Spleen (tissue), 11 donors: Measurements from ENCODE around the gene CNTNAP2. TPM values are rescaled to one million over a fixed set of nuclear protein-coding genes. Genes with fewer than 3 reads are reported as not detected.

ENCODE experiments used
- DNase-seq: peaks from one replicate; pipeline ENCODE4 v3.0.0-alpha.2; 2020
- H3K27ac ChIP-seq, 8 donors: fragments of 200-600 bp; sonication (generic) in 7 of 8; 1 replicate in 4 of 8; 2 replicates in 4 of 8; pipeline versions ENCODE4 v1.5.0 to v1.8.0; 2016 to 2021; ENCODE audit warnings: inconsistent platforms in 4 of 8, mild to moderate bottlenecking in 4 of 8, moderate library complexity in 1 of 8
- H3K27me3 ChIP-seq, 7 donors: fragments of 200-600 bp; sonication (generic) in 6 of 7; replicated peaks in 1 of 7; 1 replicate in 4 of 7; 2 replicates in 3 of 7; pipeline versions ENCODE4 v1.5.0 to v1.8.0; 2016 to 2021; ENCODE audit warnings: inconsistent platforms in 3 of 7, mild to moderate bottlenecking in 1 of 7
- H3K36me3 ChIP-seq, 6 donors: fragments of 200-600 bp; sonication (generic) in 5 of 6; 1 replicate in 4 of 6; 2 replicates in 2 of 6; pipeline versions ENCODE4 v1.5.0 to v1.8.0; 2016 to 2021; ENCODE audit warnings: inconsistent platforms in 2 of 6
- H3K4me1 ChIP-seq, 6 donors: fragments of 200-600 bp; sonication (generic) in 5 of 6; 1 replicate in 3 of 6; 2 replicates in 3 of 6; pipeline versions ENCODE4 v1.5.0 to v1.8.0; 2016 to 2021; ENCODE audit warnings: inconsistent platforms in 3 of 6
- H3K4me3 ChIP-seq, 8 donors: fragments of 200-600 bp; sonication (generic) in 7 of 8; 1 replicate in 4 of 8; 2 replicates in 4 of 8; pipeline versions ENCODE4 v1.5.0 to v1.8.0; 2016 to 2021; ENCODE audit warnings: inconsistent platforms in 4 of 8, mild to moderate bottlenecking in 4 of 8, moderate library complexity in 2 of 8
- H3K9me3 ChIP-seq, 8 donors: fragments of 200-600 bp; sonication (generic) in 7 of 8; 1 replicate in 4 of 8; 2 replicates in 4 of 8; pipeline versions ENCODE4 v1.5.0 to v1.8.0; 2016 to 2021; ENCODE audit warnings: inconsistent platforms in 4 of 8
- POLR2A ChIP-seq, 3 donors: fragments of 450-650 bp; IDR thresholded peaks; one replicate each; pipeline ENCODE4 v1.5.1; 2017; ENCODE audit warnings: antibody characterized with exemption in 3 of 3, mild to moderate bottlenecking in 1 of 3
- POLR2AphosphoS5 ChIP-seq, 3 donors: sonication (generic); formaldehyde crosslinking; IDR thresholded peaks; one replicate each; pipeline ENCODE4 v1.5.1; 2017; ENCODE audit warnings: antibody characterized with exemption in 3 of 3
- WGBS, 5 donors: extraction: QIAGEN DNeasy Blood & Tissue Kit in 3 of 5; methylation state at CpG; one replicate each; pipeline versions ENCODE4 v1.1.5 to v1.1.7; 2013 to 2018; 5-methylcytosine and 5-hydroxymethylcytosine counted together
- intact Hi-C: fragments of 100-400 bp; cut with DNase I; formaldehyde crosslinking; loops from one replicate; pipeline ENCODE4 v1.15.0; 2023; ENCODE audit warnings: low total_unique reads
- polyA plus RNA-seq, 3 donors: library from polyadenylated mRNA; stranded (reverse); fragments of 200-250 nt; gene quantifications; one replicate each; pipeline ENCODE4 v1.2.1, GENCODE V29; 2013
- total RNA-seq, 7 donors: library from RNA; depleted of rRNA in 3 of 7; stranded (reverse); fragments of >200 nt in 3 of 7; fragmentation: NEBNext Ultra II Directional in 4 of 7; extraction: Animal tissue kit (Norgen Biotek cat#: 25700) in 4 of 7; gene quantifications; one replicate each; pipeline versions ENCODE4 v1.1.0 to v1.2.1, GENCODE V29; 2016 to 2021
- TF ChIP-seq, protein P1 (sequence below), 11 experiments: fragments of 200-600 bp in 7 of 11; fragments of 450-650 bp in 4 of 11; sonication (generic) in 4 of 11; IDR thresholded peaks in 8 of 11; conservative IDR thresholded peaks in 3 of 11; 1 replicate in 7 of 11; 2 replicates in 4 of 11; pipeline versions ENCODE4 v1.4.0 to v1.8.0; 2016 to 2021; ENCODE audit warnings: antibody characterized with exemption in 11 of 11, inconsistent platforms in 4 of 11, mild to moderate bottlenecking in 1 of 11
- donor health status: healthy with polysubstance abuse.
- donor health status: DM: no; HTN: no; CAD: no; lungs with moderate emphysema.
- donor health status: DM: no; HTN: no; CAD: no.
- donor health status: Bipolar disorder and iron deficiency.
- donor health status: healthy.
- donor health status: DM: no; HTN: no; CAD: no.
- donor health status: DM: yes; HTN: yes; CAD: no.

The CNTNAP2 gene
- total and polyA plus RNA-seq, 10 donors = 0.13 to 2.0 (median 0.82) TPM

DNA sequence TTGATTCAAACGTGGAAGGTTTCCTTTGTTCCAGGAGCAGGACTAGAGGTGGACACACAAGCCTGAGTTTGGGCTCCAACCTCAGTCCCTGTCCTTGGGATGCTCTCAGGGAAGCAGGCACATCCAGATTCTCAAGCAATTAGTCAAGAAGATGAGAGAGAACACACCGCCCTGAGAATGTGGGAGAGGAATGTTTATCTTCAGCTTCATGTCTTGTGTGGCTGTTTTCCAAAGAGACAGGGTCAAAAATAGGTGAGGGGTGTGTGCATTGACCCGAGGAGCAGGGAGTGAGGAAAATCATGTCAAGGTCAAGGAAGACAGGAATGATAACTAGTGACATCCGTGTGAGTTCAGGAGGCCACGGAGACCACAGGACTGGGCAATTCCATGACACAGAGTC, 2001.8 kb downstream of the CNTNAP2 start:
- intact Hi-C loops = no loop called here
- H3K27ac ChIP-seq = no peak overlapping the region
- DNase-seq = no peak
- TF ChIP-seq POLR2A (IDR thresholded peaks at IDR 0.05) (no peak), POLR2AphosphoS5 (IDR thresholded peaks at IDR 0.05) (no peak)
- TF ChIP-seq, protein P1, sequence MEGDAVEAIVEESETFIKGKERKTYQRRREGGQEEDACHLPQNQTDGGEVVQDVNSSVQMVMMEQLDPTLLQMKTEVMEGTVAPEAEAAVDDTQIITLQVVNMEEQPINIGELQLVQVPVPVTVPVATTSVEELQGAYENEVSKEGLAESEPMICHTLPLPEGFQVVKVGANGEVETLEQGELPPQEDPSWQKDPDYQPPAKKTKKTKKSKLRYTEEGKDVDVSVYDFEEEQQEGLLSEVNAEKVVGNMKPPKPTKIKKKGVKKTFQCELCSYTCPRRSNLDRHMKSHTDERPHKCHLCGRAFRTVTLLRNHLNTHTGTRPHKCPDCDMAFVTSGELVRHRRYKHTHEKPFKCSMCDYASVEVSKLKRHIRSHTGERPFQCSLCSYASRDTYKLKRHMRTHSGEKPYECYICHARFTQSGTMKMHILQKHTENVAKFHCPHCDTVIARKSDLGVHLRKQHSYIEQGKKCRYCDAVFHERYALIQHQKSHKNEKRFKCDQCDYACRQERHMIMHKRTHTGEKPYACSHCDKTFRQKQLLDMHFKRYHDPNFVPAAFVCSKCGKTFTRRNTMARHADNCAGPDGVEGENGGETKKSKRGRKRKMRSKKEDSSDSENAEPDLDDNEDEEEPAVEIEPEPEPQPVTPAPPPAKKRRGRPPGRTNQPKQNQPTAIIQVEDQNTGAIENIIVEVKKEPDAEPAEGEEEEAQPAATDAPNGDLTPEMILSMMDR (IDR thresholded peaks at IDR 0.05 in 8 of 11, conservative IDR thresholded peaks at IDR 0.05 in 3 of 11) = no peak
- H3K36me3 ChIP-seq = no peaks in the 10 kb centered on the region
- H3K4me3 ChIP-seq = no peak overlapping the region
- no peaks in the 10 kb centered on the region for H3K4me1 ChIP-seq
- H3K27me3 ChIP-seq = no peaks in the 10 kb centered on the region
- WGBS, 5 donors = 57 to 71% (median 70%) methylated on average over 5 of the region's 5 CpGs
- H3K9me3 ChIP-seq = no peaks in the 10 kb centered on the region

DNA sequence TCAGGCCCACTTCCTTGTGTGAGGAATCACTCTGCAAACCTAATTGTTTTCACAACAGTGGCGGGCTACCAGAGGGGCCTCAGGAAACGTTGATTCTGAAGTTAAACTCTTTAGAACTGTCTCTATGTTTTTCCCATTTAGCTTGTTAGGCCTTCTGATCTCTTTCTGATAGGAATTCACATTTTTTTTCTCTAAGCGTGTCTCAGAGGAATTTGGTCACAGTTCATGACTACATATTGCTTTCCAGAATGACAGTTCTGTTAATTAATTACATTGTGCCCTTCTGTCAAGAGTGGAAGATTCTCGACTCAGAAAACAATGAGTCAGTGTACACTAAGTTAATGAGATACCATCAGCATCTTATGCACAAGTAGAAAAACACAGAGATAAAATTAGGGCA, 2004.8 kb downstream of the CNTNAP2 start:
- Histone ChIP-seq H3K4me1 (no peaks in the 10 kb centered on the region), H3K4me3 (no peak overlapping the region), H3K27me3 (no peaks in the 10 kb centered on the region), H3K9me3 (no peaks in the 10 kb centered on the region), H3K27ac (no peak overlapping the region), H3K36me3 (no peaks in the 10 kb centered on the region)
- 64 to 70% (median 66%) methylated on average over 4 of the region's 4 CpGs for WGBS, 5 donors
- intact Hi-C loops = no loop called here
- TF ChIP-seq POLR2A (IDR thresholded peaks at IDR 0.05) (no peak), POLR2AphosphoS5 (IDR thresholded peaks at IDR 0.05) (no peak)
- TF ChIP-seq, protein P1 (IDR thresholded peaks at IDR 0.05 in 8 of 11, conservative IDR thresholded peaks at IDR 0.05 in 3 of 11) = no peak
- no peak for DNase-seq

DNA sequence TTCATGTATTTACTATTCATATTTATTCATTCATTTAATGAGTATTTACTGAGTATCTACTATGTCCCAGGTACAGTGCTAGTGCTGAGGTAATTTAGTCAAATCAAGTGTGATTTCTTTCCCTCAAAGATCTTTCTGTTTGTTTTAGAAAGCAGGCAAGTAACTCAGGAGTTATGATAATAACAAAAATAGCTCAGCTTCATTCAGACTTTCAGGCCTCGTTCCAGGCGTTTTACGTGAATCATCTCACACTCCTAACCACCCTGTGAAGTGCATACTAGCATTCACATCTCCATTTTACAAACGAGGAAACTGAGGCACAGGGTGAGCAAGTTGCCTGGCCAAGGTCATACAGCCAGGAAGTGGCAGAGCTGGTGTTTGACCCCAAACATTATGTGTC, 2005.2 kb downstream of the CNTNAP2 start:
- WGBS, 5 donors = 72 to 84% (median 74%) methylated on average over 4 of the region's 4 CpGs
- Histone ChIP-seq H3K27me3 (no peaks in the 10 kb centered on the region), H3K36me3 (no peaks in the 10 kb centered on the region), H3K4me1 (no peaks in the 10 kb centered on the region), H3K27ac (no peak overlapping the region), H3K4me3 (no peak overlapping the region), H3K9me3 (no peaks in the 10 kb centered on the region)
- no peak for DNase-seq
- TF ChIP-seq POLR2AphosphoS5 (IDR thresholded peaks at IDR 0.05) (no peak), POLR2A (IDR thresholded peaks at IDR 0.05) (no peak)
- TF ChIP-seq, protein P1 (IDR thresholded peaks at IDR 0.05 in 8 of 11, conservative IDR thresholded peaks at IDR 0.05 in 3 of 11) = no peak
- intact Hi-C loops = no loop called here

DNA sequence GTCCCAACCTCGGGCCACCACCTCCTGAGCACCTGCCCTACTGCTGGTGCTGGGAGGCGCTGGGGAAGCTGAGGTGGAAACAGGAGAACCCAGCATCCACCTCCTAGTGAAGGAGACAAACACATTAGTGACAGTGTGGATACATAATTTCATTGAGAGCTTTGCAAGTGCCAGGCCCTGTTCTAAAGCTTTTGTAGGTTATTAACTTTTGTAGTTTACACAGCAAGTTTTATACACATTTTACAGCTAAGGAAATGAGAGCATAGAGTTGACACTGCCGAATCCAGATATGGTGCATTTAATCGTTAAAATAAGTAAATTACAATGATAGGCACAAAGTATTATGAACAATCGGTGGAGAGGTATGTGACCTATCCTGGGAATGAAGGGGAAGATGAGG, 2007.9 kb downstream of the CNTNAP2 start:
- H3K4me3 ChIP-seq = no peak overlapping the region
- H3K36me3 ChIP-seq = no peaks in the 10 kb centered on the region
- TF ChIP-seq POLR2A (IDR thresholded peaks at IDR 0.05) = no peak
- no peak for TF ChIP-seq POLR2AphosphoS5 (IDR thresholded peaks at IDR 0.05)
- TF ChIP-seq, protein P1 (IDR thresholded peaks at IDR 0.05 in 8 of 11, conservative IDR thresholded peaks at IDR 0.05 in 3 of 11) = no peak
- no peak for DNase-seq
- H3K27ac ChIP-seq = no peak overlapping the region
- no peaks in the 10 kb centered on the region for H3K27me3 ChIP-seq
- intact Hi-C loops = no loop called here
- no peaks in the 10 kb centered on the region for H3K9me3 ChIP-seq
- H3K4me1 ChIP-seq = no peaks in the 10 kb centered on the region
- WGBS, 5 donors = 73 to 87% (median 83%) methylated on average over 5 of the region's 5 CpGs
